Type B pancreatic cell (in vitro differentiated cells): ENCODE data around the gene UBE2D2. TPM values are rescaled to one million over a fixed set of nuclear protein-coding genes. Genes with fewer than 3 reads are reported as not detected.

Experiments
- DNase-seq: peaks from one replicate; pipeline ENCODE4 v3.0.0; 2021; ENCODE audit warnings: mixed read lengths; ENCODE audit not compliant: unreplicated experiment; ENCODE audit errors: extremely low spot score
- H3K27ac Mint-ChIP-seq: 2 replicates; pipeline ENCODE4 v1.8.0; 2021; ENCODE audit warnings: mild to moderate bottlenecking, mixed read lengths
- H3K27me3 Mint-ChIP-seq: 2 replicates; pipeline ENCODE4 v1.8.0; 2021; ENCODE audit warnings: mixed read lengths
- H3K36me3 Mint-ChIP-seq: 2 replicates; pipeline ENCODE4 v1.8.0; 2021; ENCODE audit warnings: mixed read lengths
- H3K4me1 Mint-ChIP-seq: one replicate; pipeline ENCODE4 v1.8.0; 2021; ENCODE audit warnings: mixed read lengths; ENCODE audit not compliant: unreplicated experiment
- H3K4me3 Mint-ChIP-seq: 2 replicates; pipeline ENCODE4 v1.8.0; 2021; ENCODE audit warnings: mild to moderate bottlenecking, mixed read lengths
- H3K9me3 Mint-ChIP-seq: 2 replicates; pipeline ENCODE4 v1.8.0; 2021; ENCODE audit warnings: mixed read lengths
- CTCF ChIP-seq: fragments of 200-600 bp; sonication (generic); conservative IDR thresholded peaks from 2 replicates; pipeline ENCODE4 v1.5.0; 2021; ENCODE audit warnings: antibody characterized with exemption, mild to moderate bottlenecking
- total RNA-seq: library from RNA; stranded (reverse); gene quantifications from 2 replicates; pipeline ENCODE4 v1.2.1, GENCODE V29; 2021; ENCODE audit warnings: low replicate concordance

Gene UBE2D2
- total RNA-seq, 1 donor from 2014 or later: 140 TPM

- no peak for DNase-seq
- peak overlapping the region; percentile 74 for H3K27ac Mint-ChIP-seq
- peak overlapping the region; percentile 60 for H3K4me3 Mint-ChIP-seq
- no peaks in the 10 kb centered on the region for H3K27me3 Mint-ChIP-seq
- no peaks in the 10 kb centered on the region for H3K36me3 Mint-ChIP-seq
- TF ChIP-seq CTCF: no peak
- H3K4me1 Mint-ChIP-seq: peaks cover 46% of the 10 kb centered on the region
- no peaks in the 10 kb centered on the region for H3K9me3 Mint-ChIP-seq
Observed at GRCh38 chr5:139653616-139654015, 92.5 kb downstream of the UBE2D2 start.

DNA sequence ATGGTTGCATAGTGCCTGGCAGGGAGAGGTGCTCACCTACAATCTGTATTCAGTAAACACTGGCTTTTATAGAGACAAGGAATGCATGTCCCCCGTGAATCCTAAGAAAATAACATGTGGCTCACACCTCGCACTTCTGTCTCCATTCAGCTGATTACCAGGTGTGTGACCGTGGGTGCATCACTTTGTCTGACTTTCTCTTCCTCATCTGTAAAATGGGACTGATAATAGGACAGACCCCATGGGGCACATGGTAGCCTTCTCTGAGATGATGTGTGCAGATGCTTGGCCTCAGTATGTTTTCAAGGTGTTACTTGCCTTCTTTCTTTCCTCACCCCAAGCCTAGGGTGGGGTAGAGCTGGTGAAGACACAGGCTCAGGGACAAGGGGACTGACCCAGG is 93.3 kb downstream of the UBE2D2 start:
- Mint-ChIP-seq H3K9me3 (no peaks in the 10 kb centered on the region), H3K27me3 (no peaks in the 10 kb centered on the region), H3K27ac (peak overlapping the region; percentile 68), H3K36me3 (no peaks in the 10 kb centered on the region), H3K4me3 (peak overlapping the region; percentile 72), H3K4me1 (peaks cover 52% of the 10 kb centered on the region)
- no peak for TF ChIP-seq CTCF
- DNase-seq: no peak

GRCh38 chr5:139654871-139655491 is 93.8 kb downstream of the UBE2D2 start:
- Mint-ChIP-seq H3K27ac (peak overlapping the region; percentile 68), H3K4me1 (peaks cover 52% of the 10 kb centered on the region), H3K9me3 (no peaks in the 10 kb centered on the region), H3K4me3 (peak overlapping the region; percentile 72), H3K27me3 (no peaks in the 10 kb centered on the region), H3K36me3 (no peaks in the 10 kb centered on the region)
- no peak for DNase-seq
- TF ChIP-seq CTCF: no peak

GRCh38 chr5:139655727-139656271 is 94.7 kb downstream of the UBE2D2 start:
- no peaks in the 10 kb centered on the region for H3K36me3 Mint-ChIP-seq
- DNase-seq: no peak
- no peaks in the 10 kb centered on the region for H3K9me3 Mint-ChIP-seq
- no peak for TF ChIP-seq CTCF
- H3K4me1 Mint-ChIP-seq: peaks cover 52% of the 10 kb centered on the region
- H3K4me3 Mint-ChIP-seq: peak overlapping the region; percentile 71
- no peaks in the 10 kb centered on the region for H3K27me3 Mint-ChIP-seq
- peak overlapping the region; percentile 70 for H3K27ac Mint-ChIP-seq

- DNase-seq: no peak
Observed at GRCh38 chr5:139657363-139658321, 96.5 kb downstream of the UBE2D2 start.

More at GRCh38 chr5:139657363-139658321, 96.5 kb downstream of the UBE2D2 start:
- Mint-ChIP-seq H3K27me3 (no peaks in the 10 kb centered on the region), H3K4me3 (peak overlapping the region; percentile 54), H3K9me3 (no peaks in the 10 kb centered on the region), H3K4me1 (peaks cover 50% of the 10 kb centered on the region), H3K27ac (peak overlapping the region; percentile 73), H3K36me3 (no peaks in the 10 kb centered on the region)
- no peak for TF ChIP-seq CTCF
